Vagina (tissue), 2 donors: ENCODE data around the gene RNF208.

Source experiments
- CTCF ChIP-seq, 3 experiments: fragments of 450-650 bp in 2 of 3; fragments of 200-600 bp in 1 of 3; sonication (generic) in 1 of 3; IDR thresholded peaks; one replicate each; pipeline ENCODE4 v1.5.1; 2017 to 2019; ENCODE audit warnings: antibody characterized with exemption in 3 of 3, mild to moderate bottlenecking in 2 of 3, moderate library complexity in 2 of 3
- POLR2A ChIP-seq, 2 donors: fragments of 450-650 bp; IDR thresholded peaks; one replicate each; pipeline ENCODE4 v1.6.1; 2017; ENCODE audit warnings: antibody characterized with exemption in 2 of 2, mild to moderate bottlenecking in 2 of 2, moderate library complexity in 2 of 2

DNA sequence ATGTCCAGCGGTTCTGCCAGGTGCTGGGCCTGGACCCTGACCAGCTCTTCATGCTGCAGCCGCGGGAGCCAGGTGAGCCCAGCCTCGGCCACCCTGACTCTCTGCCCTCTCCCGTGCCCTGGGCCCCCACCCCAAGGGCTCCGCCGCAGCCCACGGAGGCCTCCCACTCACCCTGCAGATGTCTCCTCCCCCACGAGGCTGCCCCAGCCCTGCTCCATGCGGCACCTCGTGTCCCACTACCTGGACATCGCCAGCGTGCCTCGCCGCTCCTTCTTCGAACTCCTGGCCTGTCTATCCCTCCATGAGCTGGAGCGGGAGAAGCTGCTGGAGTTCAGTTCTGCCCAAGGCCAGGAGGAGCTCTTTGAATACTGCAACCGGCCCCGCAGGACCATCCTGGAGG, 7.4 kb downstream of the RNF208 start:
- no peak for TF ChIP-seq CTCF (IDR thresholded peaks at IDR 0.05)
- no peak for TF ChIP-seq POLR2A (IDR thresholded peaks at IDR 0.05)
